HG02885 (cell line): ENCODE data around the gene MAGI1.
"Not testable (repeated sequence)": the region's sequence is repeated elsewhere in the genome, so short reads cannot be mapped to it uniquely, and the experiment has no call there.

ENCODE experiments used
- ATAC-seq: cut with Tn5 transposase; IDR thresholded peaks from one replicate; pipeline ENCODE4 v1.9.1; 2021; ENCODE audit warnings: mild to moderate bottlenecking; ENCODE audit not compliant: unreplicated experiment, poor library complexity

MAGI1 gene

DNA sequence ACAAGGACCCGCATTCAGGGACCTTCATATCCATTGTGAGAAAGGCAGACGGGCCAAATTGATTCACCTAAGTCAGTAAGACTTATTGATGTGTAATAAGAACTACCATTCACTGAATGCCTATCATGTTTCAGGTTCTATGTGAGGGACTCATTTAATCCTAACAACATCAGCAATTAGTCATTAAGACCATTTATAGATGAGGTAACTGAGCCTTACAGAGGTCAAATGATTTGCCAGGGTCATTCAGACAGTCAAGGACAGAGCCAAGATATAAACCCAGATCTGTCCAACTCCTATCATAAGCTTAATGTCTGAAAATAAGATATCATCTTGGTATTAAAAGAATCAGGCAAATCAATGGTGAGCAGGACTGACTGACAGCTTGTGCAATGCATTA is 453.8 kb downstream of the MAGI1 start:
- no peak for ATAC-seq

- no peak for ATAC-seq
These were observed 454.7 kb downstream of the MAGI1 start for GRCh38 chr3:65584002-65584401.

DNA sequence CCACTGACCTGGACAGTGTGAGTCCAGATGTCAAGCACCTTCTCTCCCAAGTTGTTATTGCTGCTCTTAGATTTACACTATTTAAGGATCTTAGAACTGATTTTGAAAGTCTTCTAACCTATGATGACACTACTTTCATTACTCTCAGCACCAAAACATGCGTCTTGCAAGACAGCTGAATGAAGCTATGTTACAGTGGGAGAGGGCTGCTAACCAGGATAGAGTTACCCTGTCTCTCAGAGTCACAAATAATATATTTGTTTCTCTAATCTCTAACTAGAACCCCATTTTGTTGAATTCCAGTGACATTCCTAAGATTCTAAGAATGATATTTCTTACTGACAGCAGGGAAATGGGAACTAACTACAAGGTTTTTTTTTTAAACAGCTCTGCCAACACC is 455.5 kb downstream of the MAGI1 start:
- ATAC-seq = no peak

DNA sequence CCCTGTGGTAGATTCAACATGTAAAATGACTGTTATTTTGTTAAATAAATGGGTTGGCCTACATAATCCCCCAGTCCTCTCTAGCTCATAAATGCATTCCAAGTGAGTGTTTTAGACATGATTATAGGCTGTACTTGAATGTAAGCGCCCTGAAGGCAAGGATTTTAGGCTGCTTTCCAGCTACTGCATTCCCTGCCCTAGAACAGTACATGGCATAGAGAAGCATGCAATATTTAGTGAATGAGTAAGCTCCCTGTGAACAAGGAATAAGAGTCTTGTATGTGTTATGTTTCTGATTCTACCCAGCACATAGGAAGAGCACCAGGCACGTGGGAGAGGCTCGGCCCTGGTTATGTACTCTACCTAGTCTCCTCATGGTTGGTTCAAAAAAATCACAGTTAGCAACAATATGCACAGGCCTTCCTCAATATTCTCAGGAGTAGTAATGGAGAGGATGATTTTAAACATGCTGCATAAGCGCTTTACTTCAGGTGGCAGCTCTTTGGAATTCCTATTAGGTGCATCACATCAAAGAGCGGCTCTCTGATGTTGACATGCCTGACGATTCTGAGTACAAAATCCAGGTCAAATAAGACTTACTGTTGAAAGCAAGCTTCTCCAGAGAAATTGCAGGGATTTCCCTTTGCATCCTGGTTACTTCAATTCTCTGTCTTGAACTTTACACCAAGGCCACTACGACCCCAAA is 456.6 kb downstream of the MAGI1 start:
- no peak for ATAC-seq

DNA sequence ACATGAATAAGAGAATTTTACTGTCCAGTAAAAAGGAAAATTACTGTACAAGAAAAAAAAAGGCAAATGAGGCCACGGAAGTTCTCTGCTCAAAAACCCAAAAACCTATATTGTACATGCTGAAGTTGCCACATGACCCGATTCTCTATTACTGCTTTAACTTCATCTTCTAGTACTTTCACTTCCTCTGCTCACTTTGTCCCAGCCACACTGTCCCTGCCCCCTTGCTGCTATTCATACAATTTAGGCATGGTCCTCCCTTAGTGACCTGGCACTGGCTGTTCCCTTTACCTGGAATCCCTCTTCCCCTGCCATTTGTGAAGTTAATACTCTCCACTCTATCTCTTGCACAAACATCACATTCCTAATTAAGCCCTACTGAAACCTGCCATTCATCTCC is 457.4 kb downstream of the MAGI1 start:
- ATAC-seq = no peak

DNA sequence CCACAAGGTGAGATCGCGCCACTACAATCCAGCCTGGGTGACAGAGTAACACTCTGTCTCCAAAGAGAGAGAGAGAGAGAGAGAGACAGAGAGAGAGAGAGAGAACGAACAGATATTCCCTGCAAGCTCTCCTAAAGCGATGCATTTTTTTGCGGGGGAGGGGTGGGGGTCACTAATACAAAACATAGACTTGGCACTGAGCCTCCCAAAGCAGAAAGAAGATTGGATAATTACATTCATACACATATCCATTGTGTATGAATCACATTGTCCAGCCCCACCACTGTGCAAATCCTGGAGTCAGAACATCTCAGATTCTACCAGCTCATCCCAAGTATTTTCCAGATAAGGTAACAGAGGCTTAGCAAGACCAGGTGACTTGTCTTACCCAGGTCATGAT is 459.9 kb downstream of the MAGI1 start:
- ATAC-seq = no peak

GRCh38 chr3:65577843-65578430 is 460.8 kb downstream of the MAGI1 start:
- no peak for ATAC-seq

GRCh38 chr3:65576966-65577365 is 461.8 kb downstream of the MAGI1 start:
- no peak for ATAC-seq

- no peak for ATAC-seq
These were observed 462.5 kb downstream of the MAGI1 start for GRCh38 chr3:65576228-65576627.

DNA sequence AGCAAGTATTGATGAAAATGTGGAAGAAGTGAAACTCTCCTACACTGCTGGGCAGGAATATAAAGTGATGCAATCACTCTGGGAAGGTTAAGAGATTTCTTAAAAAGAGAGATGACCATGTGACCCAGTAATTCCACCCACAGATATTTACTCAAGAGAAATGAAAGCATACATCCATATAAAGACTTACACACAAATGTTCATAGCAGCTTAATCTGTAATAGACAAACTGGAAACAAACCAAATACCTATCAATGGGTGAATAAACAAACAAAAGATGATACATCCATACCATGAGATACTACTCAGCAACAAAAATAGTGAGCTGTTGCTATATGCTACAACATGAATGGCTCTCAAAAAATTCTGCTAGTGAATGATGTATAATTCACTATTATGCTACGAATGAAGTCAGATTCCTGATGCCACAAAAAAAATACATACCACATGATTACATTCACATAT is 463.3 kb downstream of the MAGI1 start:
- no peak for ATAC-seq

DNA sequence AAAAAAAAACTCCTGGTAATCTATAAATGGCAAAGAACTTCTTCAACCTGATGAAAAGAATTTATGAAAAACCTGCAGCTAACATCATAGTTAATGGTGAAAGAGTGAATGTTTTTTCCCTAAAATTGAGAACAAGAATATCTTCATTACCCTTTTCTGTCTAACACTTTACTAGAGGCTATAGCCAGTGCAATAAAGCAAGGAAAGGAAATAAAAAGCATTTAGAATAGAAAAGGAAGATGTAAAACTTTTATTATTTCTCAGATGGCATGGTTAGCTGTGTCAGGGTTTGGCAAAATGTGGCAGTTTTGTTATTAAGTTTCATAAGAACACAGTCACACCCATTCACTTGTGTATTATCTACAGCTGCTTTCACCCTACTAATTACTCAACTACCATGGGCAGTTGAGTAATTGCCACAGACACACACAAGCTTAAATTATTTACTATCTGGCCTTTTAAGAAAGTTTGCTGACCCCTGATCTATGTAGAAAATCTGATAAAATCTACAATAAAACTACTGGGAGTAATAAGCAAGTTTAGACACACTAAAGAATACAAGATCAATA is 465.1 kb downstream of the MAGI1 start:
- no peak for ATAC-seq

GRCh38 chr3:65572175-65572777 is 466.4 kb downstream of the MAGI1 start:
- ATAC-seq = no peak

GRCh38 chr3:65569845-65570405 is 468.8 kb downstream of the MAGI1 start:
- ATAC-seq = no peak

DNA sequence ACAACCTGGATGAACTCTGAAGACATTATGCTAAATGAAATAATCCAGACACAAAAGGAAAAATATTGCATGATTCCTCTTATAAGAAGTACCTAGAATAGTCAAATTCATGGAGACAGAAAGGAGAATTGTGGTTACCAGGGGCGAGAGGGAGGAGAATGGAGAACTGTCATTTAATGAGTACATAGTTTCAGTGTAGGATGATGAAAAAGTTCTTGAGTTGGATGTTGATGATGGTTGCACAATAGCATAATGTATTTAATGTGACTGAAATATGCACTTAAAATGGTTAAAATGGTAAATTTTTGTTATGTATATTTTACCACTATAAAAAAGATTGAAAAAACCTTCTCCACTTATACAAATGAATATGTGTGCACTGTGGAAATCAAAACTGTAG is 469.6 kb downstream of the MAGI1 start:
- ATAC-seq = no peak

- ATAC-seq = no peak
These were observed 470.2 kb downstream of the MAGI1 start for GRCh38 chr3:65568497-65568896.

DNA sequence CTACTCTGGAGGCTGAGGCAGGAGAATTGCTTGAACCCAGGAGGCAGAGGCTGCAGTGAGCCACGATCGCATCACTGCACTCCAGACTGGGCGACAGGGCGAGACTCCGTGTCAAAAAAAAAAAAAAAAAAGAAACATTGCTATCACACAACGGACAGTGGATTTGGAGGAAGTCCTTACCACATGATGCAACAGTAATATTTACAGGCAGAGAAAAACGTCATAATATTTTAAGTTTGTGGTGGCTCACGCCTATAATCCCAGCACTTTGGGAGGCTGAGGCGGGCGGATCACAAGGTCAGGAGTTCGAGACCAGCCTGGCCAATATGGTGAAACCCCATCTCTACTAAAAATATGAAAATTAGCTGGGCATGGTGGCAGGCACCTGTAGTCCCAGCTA is 473.0 kb downstream of the MAGI1 start:
- not testable (repeated sequence) for ATAC-seq

GRCh38 chr3:65564483-65564882 is 474.2 kb downstream of the MAGI1 start:
- no peak for ATAC-seq

- ATAC-seq = no peak
These were observed 474.9 kb downstream of the MAGI1 start for GRCh38 chr3:65563861-65564260.

- ATAC-seq = no peak
These were observed 476.3 kb downstream of the MAGI1 start for GRCh38 chr3:65562447-65562846.

GRCh38 chr3:65561617-65562016 is 477.1 kb downstream of the MAGI1 start:
- no peak for ATAC-seq

- ATAC-seq = no peak
These were observed 477.8 kb downstream of the MAGI1 start for GRCh38 chr3:65560901-65561300.
